ENCODE measurements around the gene TNFSF12.

Gene TNFSF12

GRCh38 chr17:7509937-7510336 lies 38.9 kb upstream of the TNFSF12 start:
- Histone ChIP-seq H2AK5ac (ENCODE audit: low read length) (no peak overlapping the region), H3K14ac (ENCODE audit: low read length) (no peak overlapping the region), H3K9ac (ENCODE audit: low read length) (no peak overlapping the region), H3K4ac (ENCODE audit: low read depth, low read length) (no peak overlapping the region), H3K4me1 (ENCODE audit: control insufficient read depth in 1 of 2, insufficient read depth in 2 of 2, low read length in 2 of 2) (no peaks in the 10 kb centered on the region), H3K4me2 (ENCODE audit: low read length) (no peak overlapping the region), H3K79me1 (ENCODE audit: low read length) (no peaks in the 10 kb centered on the region), H2BK120ac (ENCODE audit: insufficient read depth, low read length, poor library complexity) (no peak overlapping the region), H3K18ac (ENCODE audit: low read length) (no peak overlapping the region), H4K8ac (ENCODE audit: low read depth, low read length) (no peak overlapping the region), H3K4me3 (ENCODE audit: low read depth, low read length) (no peak overlapping the region), H3K23ac (ENCODE audit: low read length) (no peak overlapping the region), H2BK5ac (ENCODE audit: low read depth, low read length, poor library complexity) (no peak overlapping the region), H2AFZ (ENCODE audit: insufficient read depth, low read length, poor library complexity) (no peak overlapping the region), H3K36me3 (ENCODE audit: control insufficient read depth in 1 of 2, insufficient read depth in 2 of 2, low read length in 2 of 2) (peaks cover 75 to 81% of the 10 kb centered on the region in 2 experiments), H3K27me3 (ENCODE audit: insufficient read depth, low read length) (no peaks in the 10 kb centered on the region), H4K12ac (ENCODE audit: low read depth, low read length) (no peak overlapping the region), H3K9me3 (ENCODE audit: insufficient read depth, low read depth, low read length) (peaks cover 2% of the 10 kb centered on the region), H4K91ac (ENCODE audit: low read depth, low read length) (no peak overlapping the region), H3K27ac (ENCODE audit: low read depth, low read length) (no peak overlapping the region), H3K79me2 (ENCODE audit: control insufficient read depth, insufficient read depth, low read length, poor library complexity) (no peaks in the 10 kb centered on the region), H2BK12ac (ENCODE audit: low read length) (no peak overlapping the region)
- DNase-seq = no peak
- WGBS (ENCODE audit: extremely low coverage, insufficient coverage, insufficient read length) = no CpG with 5 or more reads among the region's 5 CpGs

GRCh38 chr17:7511108-7511507 lies 37.8 kb upstream of the TNFSF12 start:
- Histone ChIP-seq H3K23ac (ENCODE audit: low read length) (no peak overlapping the region), H3K36me3 (ENCODE audit: control insufficient read depth in 1 of 2, insufficient read depth in 2 of 2, low read length in 2 of 2) (peaks cover 75 to 78% of the 10 kb centered on the region in 2 experiments), H2AK5ac (ENCODE audit: low read length) (no peak overlapping the region), H3K79me2 (ENCODE audit: control insufficient read depth, insufficient read depth, low read length, poor library complexity) (no peaks in the 10 kb centered on the region), H3K4me1 (ENCODE audit: control insufficient read depth in 1 of 2, insufficient read depth in 2 of 2, low read length in 2 of 2) (no peaks in the 10 kb centered on the region), H3K18ac (ENCODE audit: low read length) (no peak overlapping the region), H3K79me1 (ENCODE audit: low read length) (no peaks in the 10 kb centered on the region), H2BK12ac (ENCODE audit: low read length) (no peak overlapping the region), H3K4me3 (ENCODE audit: low read depth, low read length) (no peak overlapping the region), H3K27ac (ENCODE audit: low read depth, low read length) (no peak overlapping the region), H3K4ac (ENCODE audit: low read depth, low read length) (no peak overlapping the region), H3K9ac (ENCODE audit: low read length) (no peak overlapping the region), H3K4me2 (ENCODE audit: low read length) (no peak overlapping the region), H2BK120ac (ENCODE audit: insufficient read depth, low read length, poor library complexity) (no peak overlapping the region), H3K14ac (ENCODE audit: low read length) (no peak overlapping the region), H4K8ac (ENCODE audit: low read depth, low read length) (no peak overlapping the region), H2AFZ (ENCODE audit: insufficient read depth, low read length, poor library complexity) (no peak overlapping the region), H3K9me3 (ENCODE audit: insufficient read depth, low read depth, low read length) (peaks cover 2% of the 10 kb centered on the region), H4K12ac (ENCODE audit: low read depth, low read length) (no peak overlapping the region), H2BK5ac (ENCODE audit: low read depth, low read length, poor library complexity) (no peak overlapping the region), H3K27me3 (ENCODE audit: insufficient read depth, low read length) (no peaks in the 10 kb centered on the region), H4K91ac (ENCODE audit: low read depth, low read length) (no peak overlapping the region)
- WGBS (ENCODE audit: extremely low coverage, insufficient coverage, insufficient read length) = no CpG with 5 or more reads among the region's 10 CpGs
- no peak for DNase-seq

- Histone ChIP-seq H2BK120ac (ENCODE audit: insufficient read depth, low read length, poor library complexity) (no peak overlapping the region), H3K36me3 (ENCODE audit: control insufficient read depth in 1 of 2, insufficient read depth in 2 of 2, low read length in 2 of 2) (peaks cover 70 to 71% of the 10 kb centered on the region in 2 experiments), H3K27ac (ENCODE audit: low read depth, low read length) (no peak overlapping the region), H3K14ac (ENCODE audit: low read length) (no peak overlapping the region), H3K18ac (ENCODE audit: low read length) (no peak overlapping the region), H3K4ac (ENCODE audit: low read depth, low read length) (no peak overlapping the region), H2AK5ac (ENCODE audit: low read length) (no peak overlapping the region), H3K79me1 (ENCODE audit: low read length) (no peaks in the 10 kb centered on the region), H3K4me3 (ENCODE audit: low read depth, low read length) (no peak overlapping the region), H4K91ac (ENCODE audit: low read depth, low read length) (no peak overlapping the region), H4K8ac (ENCODE audit: low read depth, low read length) (no peak overlapping the region), H3K79me2 (ENCODE audit: control insufficient read depth, insufficient read depth, low read length, poor library complexity) (no peaks in the 10 kb centered on the region), H3K4me1 (ENCODE audit: control insufficient read depth in 1 of 2, insufficient read depth in 2 of 2, low read length in 2 of 2) (no peaks in the 10 kb centered on the region), H3K27me3 (ENCODE audit: insufficient read depth, low read length) (no peaks in the 10 kb centered on the region), H3K23ac (ENCODE audit: low read length) (no peak overlapping the region), H2BK5ac (ENCODE audit: low read depth, low read length, poor library complexity) (no peak overlapping the region), H2BK12ac (ENCODE audit: low read length) (no peak overlapping the region), H4K12ac (ENCODE audit: low read depth, low read length) (no peak overlapping the region), H3K9me3 (ENCODE audit: insufficient read depth, low read depth, low read length) (peaks cover 2% of the 10 kb centered on the region), H2AFZ (ENCODE audit: insufficient read depth, low read length, poor library complexity) (no peak overlapping the region), H3K4me2 (ENCODE audit: low read length) (no peak overlapping the region), H3K9ac (ENCODE audit: low read length) (no peak overlapping the region)
- no peak for DNase-seq
- no CpG with 5 or more reads among the region's 15 CpGs for WGBS (ENCODE audit: extremely low coverage, insufficient coverage, insufficient read length)
These were observed 36.8 kb upstream of the TNFSF12 start for GRCh38 chr17:7512105-7512504.

- Histone ChIP-seq H3K9me3 (ENCODE audit: insufficient read depth, low read depth, low read length) (peaks cover 2% of the 10 kb centered on the region), H3K27me3 (ENCODE audit: insufficient read depth, low read length) (no peaks in the 10 kb centered on the region), H3K23ac (ENCODE audit: low read length) (no peak overlapping the region), H3K36me3 (ENCODE audit: control insufficient read depth in 1 of 2, insufficient read depth in 2 of 2, low read length in 2 of 2) (peaks cover 65 to 68% of the 10 kb centered on the region in 2 experiments), H3K79me1 (ENCODE audit: low read length) (no peaks in the 10 kb centered on the region), H3K14ac (ENCODE audit: low read length) (no peak overlapping the region), H4K12ac (ENCODE audit: low read depth, low read length) (no peak overlapping the region), H3K4me3 (ENCODE audit: low read depth, low read length) (peak overlapping the region; percentile 23), H2BK5ac (ENCODE audit: low read depth, low read length, poor library complexity) (no peak overlapping the region), H2AK5ac (ENCODE audit: low read length) (no peak overlapping the region), H3K27ac (ENCODE audit: low read depth, low read length) (no peak overlapping the region), H3K4ac (ENCODE audit: low read depth, low read length) (no peak overlapping the region), H3K79me2 (ENCODE audit: control insufficient read depth, insufficient read depth, low read length, poor library complexity) (no peaks in the 10 kb centered on the region), H3K9ac (ENCODE audit: low read length) (no peak overlapping the region), H2AFZ (ENCODE audit: insufficient read depth, low read length, poor library complexity) (no peak overlapping the region), H3K4me1 (ENCODE audit: control insufficient read depth in 1 of 2, insufficient read depth in 2 of 2, low read length in 2 of 2) (no peaks in the 10 kb centered on the region), H4K91ac (ENCODE audit: low read depth, low read length) (no peak overlapping the region), H2BK120ac (ENCODE audit: insufficient read depth, low read length, poor library complexity) (no peak overlapping the region), H3K4me2 (ENCODE audit: low read length) (no peak overlapping the region), H3K18ac (ENCODE audit: low read length) (no peak overlapping the region), H4K8ac (ENCODE audit: low read depth, low read length) (no peak overlapping the region), H2BK12ac (ENCODE audit: low read length) (no peak overlapping the region)
- 100% methylated on average over 2 of the region's 20 CpGs for WGBS (ENCODE audit: extremely low coverage, insufficient coverage, insufficient read length)
- DNase-seq = no peak
These were observed 35.9 kb upstream of the TNFSF12 start for GRCh38 chr17:7512824-7513540.
